H54 (cell line): ENCODE data around the gene PARP3.
A peak's percentile ranks its signal among the peaks of the same experiment; 100 is the strongest.

ENCODE experiments used
- DNase-seq: peaks from one replicate; pipeline ENCODE4 v3.0.0; 2011; ENCODE audit warnings: low spot score, mixed read lengths; ENCODE audit not compliant: insufficient read length
- FAIRE-seq: peaks from 3 replicates; lab custom pipeline; 2011; peaks lifted over from hg19 to GRCh38; lab: Jason Lieb, UNC
- POLR2A ChIP-seq: IDR thresholded peaks from 2 replicates; pipeline ENCODE4 v1.6.1; 2011; ENCODE audit warnings: low read depth, mild to moderate bottlenecking, low read length

PARP3 gene

DNA sequence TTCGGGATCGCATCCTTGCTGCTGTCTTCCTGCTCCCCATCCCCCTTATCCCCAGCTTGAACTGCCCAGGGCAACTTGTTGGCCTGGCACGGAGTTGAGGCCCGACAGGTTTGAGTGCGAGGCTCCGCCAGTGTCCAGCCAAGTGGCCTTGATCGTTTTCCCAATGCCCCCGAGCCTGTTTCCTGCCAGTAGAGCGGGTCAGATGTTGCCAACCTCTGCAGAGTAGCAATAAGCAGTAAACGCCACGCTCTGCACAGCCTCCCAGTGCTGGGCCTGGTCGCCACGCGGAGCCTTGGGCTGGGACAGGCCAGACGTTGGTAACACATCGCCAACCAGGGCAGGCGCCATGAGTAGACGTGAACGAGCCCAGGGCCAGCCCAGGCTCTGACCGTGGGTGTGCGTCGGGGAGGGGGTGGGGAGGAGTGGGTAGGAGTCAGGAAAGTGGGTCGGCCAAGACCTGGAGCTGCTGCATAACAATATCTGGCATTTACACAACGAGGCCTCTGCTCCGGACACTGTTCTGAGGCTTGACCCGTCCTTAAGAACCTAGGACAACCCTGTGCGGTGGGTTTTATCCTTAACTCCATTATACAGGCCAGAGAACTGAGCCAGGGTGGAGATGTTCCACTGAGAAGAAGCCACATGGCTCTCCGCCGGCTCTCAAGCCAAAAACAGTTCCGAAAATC lies 32.3 kb downstream of the PARP3 start:
- DNase-seq (no peak), FAIRE-seq (no peak)
- no peak for TF ChIP-seq POLR2A

DNA sequence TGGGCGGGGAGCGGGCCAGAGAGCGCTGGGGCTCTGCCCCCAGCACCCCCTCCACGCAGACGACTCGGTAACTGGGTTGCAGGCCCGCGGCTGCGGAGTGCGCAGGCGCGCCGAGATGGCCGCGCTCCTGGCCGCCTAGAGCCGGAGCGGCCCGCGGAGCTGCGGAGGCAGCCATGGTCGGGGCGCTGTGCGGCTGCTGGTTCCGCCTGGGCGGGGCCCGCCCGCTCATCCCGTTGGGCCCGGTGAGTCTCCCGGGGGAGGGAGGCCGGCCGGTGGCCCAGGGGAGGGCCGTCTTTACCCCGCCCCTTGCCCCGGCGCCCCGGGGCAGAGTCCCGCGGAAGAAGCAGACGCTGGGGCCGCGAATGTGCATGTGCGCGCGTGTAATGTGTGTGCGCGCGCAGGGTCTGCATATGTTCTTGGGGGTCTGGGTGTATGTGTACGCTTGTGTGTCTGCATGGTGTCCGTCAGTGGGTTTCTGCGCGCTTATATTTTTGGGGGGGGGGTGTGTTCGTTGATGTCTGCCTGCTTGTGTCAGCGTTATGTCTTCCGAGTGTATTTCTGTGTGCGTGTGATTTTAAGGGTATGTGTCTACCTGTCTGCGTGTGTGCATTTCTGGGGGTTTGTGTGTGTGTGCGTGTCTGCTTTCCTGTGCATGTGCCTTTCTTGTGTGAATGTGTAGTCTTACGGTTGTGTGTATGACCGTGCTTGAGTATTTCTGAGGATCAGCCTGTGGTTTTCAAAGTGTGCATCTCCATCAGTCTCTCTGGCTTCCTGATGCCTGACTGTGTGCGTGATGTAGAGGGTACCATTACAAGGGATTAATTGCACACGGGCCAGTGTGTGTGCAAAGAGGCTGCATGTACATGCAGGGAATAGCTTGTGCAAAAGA lies 33.0 kb downstream of the PARP3 start, which contains the start of gene ABHD14A:
ABHD14A (plus strand) TSS at position 102 of the 889 bp plus-strand sequence; CDS start at position 174, 72 bp downstream.
- TF ChIP-seq POLR2A: peak; percentile 65
- no peak for FAIRE-seq
- peak; percentile 86 for DNase-seq

DNA sequence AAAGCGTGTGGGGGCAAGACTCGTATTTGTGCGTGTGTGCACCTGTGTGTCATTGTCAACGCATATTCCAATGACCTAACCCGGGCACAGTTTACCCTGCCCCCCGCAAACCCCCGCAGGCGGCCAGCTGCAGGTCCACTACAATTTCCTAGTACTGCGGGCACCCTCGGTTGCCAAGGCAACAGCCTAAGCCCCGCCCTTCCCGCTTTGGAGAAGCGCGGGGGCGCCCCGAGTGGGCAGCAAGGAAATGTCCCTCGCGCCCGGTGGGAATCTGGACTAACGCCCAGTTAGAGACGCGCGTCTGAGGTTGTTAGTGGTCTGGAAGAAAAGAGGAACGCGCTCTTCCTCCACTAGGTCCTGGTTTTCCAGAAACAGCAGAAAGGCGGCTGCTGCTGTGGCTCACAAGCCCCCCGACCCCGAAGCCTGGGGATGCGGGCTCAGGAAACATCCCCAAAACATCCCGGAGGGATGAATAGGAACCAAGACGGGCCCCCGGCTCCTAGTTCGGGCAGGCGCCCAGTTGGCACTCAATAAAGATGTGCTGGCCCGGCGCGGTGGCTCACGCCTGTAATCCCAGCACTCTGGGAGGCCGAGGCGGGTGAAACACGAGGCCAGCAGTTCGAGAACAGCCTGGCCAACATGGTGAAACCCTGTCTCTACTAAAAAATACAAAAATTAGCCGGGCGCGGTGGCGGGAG lies 33.8 kb downstream of the PARP3 start:
- DNase-seq (no peak), FAIRE-seq (no peak)
- no peak for TF ChIP-seq POLR2A

DNA sequence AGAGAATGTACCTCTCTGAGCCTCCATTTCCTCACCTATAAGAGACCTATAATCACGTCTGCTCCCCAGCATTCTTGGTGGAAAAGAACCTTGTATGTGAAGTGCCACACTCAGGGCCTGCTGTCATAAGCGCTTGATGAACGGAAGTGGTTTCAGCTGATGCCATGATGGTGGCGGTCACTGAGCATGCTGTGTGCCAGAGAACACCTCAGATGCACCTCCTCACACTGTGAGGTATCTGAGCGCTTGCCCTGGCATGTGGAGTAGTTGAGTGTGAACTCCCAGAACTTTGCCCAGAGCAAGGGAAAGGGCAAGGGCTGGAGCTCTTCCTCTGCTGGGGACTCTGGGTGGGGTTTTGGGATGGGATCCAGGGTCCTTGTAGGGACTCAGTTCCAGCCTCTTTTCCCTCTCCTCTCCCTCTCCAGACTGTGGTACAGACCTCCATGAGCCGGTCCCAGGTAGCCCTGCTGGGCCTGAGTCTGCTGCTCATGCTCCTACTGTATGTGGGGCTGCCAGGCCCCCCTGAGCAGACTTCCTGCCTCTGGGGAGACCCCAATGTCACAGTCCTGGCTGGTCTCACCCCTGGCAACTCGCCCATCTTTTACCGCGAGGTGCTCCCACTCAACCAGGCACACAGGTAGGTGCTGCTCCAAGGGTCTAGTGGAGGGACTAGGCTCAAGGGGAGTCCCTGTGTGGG lies 35.4 kb downstream of the PARP3 start:
- TF ChIP-seq POLR2A: no peak
- FAIRE-seq (no peak), DNase-seq (no peak)

DNA sequence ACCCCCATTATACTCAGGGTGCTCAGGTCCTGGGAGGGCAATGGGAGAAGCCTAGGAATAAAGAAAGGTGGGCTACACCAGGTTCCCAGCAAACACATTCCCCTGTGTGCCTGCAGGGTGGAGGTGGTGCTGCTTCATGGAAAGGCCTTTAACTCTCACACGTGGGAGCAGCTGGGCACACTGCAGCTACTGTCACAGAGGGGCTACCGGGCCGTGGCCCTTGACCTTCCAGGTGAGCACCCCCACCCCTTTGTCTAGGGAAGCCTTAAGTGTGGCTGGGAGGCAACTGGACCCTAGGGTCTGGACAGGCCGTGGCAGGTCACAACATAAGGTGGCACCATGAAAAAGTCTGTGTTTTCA lies 36.0 kb downstream of the PARP3 start:
- no peak for TF ChIP-seq POLR2A

DNA sequence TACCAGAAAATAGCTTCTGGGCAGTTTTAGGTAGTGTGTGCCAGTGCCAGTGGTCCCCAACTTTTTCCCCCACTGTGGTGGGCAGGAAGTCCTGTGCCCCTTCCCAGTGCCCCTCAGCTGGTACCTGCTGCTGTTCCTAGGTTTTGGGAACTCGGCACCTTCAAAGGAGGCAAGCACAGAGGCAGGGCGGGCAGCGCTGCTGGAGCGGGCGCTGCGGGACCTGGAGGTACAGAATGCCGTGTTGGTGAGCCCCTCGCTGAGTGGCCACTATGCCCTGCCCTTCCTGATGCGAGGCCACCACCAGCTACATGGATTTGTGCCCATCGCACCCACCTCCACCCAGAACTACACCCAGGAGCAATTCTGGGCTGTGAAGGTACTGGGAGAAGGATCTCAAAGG lies 38.1 kb downstream of the PARP3 start:
- DNase-seq (no peak), FAIRE-seq (no peak)
- no peak for TF ChIP-seq POLR2A

More for the DNA sequence above, 36.0 kb downstream of the PARP3 start:
- DNase-seq (no peak), FAIRE-seq (no peak)

DNA sequence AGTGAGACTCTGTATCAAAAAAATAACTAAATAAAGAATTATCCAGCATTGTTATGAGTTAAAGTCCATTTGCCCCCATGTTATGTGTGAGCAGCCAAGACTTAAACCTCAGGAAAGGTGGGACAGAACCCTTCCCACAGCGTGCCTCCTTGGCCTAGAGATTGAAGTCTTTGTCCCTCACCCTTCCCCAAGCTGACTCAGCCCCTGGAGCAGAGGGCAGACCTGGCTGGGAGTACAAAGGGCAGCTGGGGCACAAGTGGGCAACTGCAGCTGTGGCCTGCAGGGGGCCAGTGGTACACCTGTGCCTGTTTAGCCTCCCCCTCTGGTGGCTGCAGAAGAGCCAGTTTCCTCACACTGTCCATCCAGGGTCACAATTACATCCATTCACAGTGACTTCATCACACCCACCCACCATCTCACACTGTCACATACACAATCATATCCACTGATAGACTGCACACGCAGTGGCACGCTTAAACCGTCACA lies 40.2 kb downstream of the PARP3 start:
- no peak for TF ChIP-seq POLR2A
- FAIRE-seq: no peak
- peak; percentile 81 for DNase-seq

DNA sequence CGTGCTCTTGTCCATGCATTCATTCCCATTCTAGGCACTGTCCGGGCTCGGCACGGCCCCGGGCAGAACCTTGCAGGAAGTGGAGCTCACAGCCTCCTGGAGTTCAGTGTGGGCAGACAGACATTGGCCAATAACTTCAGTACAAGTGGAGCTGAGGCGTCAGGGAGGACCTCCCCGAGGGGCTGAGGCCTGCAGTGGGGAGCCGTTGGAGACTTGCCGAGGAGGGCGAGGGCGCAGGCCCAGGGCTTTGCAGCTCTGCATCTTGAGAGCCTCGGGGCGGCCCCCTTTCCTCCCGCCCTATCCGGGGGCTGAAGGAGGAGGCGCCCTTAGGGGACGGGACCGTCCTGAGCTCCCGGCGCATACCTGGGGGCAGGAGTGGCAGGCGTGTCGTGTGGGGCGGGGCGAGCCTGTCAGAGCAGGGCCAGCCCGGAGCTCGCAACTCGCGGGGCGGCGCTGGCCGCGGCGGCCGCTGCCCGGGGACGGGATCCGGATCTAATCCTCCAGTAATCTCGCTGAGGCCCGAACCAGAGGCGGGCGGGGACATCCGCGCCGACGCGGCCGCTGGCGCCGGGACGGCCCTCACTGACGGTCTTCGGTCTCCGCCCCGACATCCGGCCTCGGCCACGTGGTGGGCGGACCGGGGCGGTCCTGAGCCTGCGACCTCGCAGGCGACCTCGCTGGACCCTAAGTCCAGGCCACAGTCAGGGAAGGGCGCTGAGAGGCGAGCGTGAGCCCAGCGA lies 40.8 kb downstream of the PARP3 start, which contains the start of gene ACY1:
ACY1 (plus strand) TSS at position 698 of the 740 bp plus-strand sequence. CDS start 530 bp downstream, outside the sequence.
- FAIRE-seq: no peak
- TF ChIP-seq POLR2A: peak; percentile 59
- DNase-seq: peak; percentile 95

DNA sequence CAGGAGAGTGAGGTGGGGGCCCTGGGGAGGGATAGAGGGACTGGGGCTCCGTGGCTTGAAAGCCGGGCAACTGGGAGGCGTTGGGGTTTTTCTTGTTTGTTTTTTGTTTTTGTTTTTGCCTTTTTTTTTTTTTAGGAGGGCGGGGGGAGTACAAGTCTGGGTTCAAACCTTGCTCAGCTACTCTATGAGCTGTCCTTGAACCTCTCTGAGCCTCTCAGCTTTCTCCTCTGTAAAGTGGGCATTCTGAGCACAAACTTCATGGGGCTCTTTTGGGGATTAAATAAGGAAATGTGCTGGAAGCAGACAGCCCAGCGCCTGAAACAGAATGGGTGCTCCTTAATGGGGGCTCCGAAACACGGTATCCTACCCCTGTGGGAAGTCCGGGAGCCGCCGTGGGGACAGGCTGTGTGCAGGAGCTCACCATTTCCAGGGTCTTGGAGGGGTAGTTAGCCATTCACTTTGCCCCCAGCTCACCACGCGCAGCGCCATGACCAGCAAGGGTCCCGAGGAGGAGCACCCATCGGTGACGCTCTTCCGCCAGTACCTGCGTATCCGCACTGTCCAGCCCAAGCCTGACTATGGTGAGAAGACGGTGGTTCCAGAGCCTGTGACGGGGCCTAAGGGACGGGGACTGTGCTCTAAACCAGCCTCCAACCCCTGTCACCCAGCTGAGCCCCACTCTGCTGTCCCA lies 41.6 kb downstream of the PARP3 start:
- TF ChIP-seq POLR2A: no peak
- no peak for DNase-seq
- no peak for FAIRE-seq

DNA sequence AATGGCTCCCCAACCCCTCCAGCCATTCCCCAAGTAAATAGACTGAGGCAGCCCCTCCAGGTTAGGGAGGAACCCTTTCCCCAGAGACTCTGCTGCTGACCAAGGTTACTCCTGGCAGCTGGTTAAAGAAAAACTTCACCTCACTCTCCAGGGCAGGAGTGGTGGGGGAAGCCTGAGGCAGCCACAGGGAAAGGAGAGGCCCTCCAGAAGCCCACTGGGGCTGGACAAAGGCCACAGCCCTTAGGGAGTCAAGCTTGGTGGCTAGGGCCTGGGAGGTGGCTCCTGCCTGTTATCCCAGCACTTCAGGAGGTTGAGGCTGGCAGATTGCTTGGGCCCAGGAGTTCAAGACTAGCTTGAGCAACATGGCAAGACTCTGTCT lies 42.1 kb downstream of the PARP3 start:
- FAIRE-seq: no peak

DNA sequence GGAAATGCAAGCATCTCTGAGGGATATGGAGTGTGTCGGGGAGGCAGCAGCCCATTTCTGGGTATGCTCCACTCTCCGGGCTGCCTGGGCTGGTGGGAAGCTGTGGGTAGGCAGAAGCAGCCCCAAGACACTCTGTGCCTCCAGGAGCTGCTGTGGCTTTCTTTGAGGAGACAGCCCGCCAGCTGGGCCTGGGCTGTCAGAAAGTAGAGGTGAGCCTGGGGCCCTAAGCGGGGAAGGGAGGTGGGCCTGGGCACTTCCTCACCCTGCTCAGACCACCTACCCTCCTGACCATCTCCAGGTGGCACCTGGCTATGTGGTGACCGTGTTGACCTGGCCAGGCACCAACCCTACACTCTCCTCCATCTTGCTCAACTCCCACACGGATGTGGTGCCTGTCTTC lies 42.9 kb downstream of the PARP3 start:
- FAIRE-seq (no peak), DNase-seq (no peak)
- no peak for TF ChIP-seq POLR2A

More for the DNA sequence above, 42.1 kb downstream of the PARP3 start:
- no peak for DNase-seq
- no peak for TF ChIP-seq POLR2A

DNA sequence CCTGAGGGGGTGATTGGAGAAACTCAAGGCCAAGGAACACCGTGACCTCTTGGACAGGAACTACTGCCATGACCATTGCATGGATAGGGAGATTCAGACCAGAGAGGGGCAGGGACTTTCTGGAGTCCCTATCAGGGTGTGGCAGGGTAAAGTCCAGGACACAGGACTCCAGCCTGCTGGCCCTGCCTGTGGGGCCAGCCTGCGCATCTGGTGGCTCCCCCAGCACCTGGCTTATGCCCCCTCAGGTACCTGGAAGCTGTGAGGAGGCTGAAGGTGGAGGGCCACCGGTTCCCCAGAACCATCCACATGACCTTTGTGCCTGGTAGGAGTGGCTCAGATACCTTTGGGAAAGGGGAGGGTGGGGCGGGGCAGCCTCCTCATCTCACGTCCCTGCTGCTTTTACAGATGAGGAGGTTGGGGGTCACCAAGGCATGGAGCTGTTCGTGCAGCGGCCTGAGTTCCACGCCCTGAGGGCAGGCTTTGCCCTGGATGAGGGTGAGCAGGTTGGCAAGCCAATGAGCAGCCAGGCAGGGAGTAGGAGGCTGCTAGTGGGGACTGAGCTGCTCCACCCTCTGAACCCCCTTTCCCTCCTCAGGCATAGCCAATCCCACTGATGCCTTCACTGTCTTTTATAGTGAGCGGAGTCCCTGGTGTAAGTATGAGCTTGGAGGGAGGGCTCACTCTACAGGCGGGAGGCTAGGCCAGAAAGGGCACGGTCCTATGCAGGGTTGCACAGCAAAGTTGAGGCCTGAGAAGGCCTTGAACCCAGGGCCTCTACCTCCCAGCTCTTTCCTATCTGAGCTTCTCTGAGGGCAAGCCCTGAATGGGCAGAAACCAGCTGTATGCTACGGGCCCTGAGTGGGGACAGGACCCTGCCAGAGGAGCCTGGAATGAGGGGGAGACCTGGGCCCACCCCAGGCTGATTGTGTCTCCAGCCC lies 44.1 kb downstream of the PARP3 start:
- DNase-seq (no peak), FAIRE-seq (no peak)
- TF ChIP-seq POLR2A: no peak
